HepG2 (cell line): Measurements from ENCODE around the gene PPP1R12C. TPM values are rescaled to one million over a fixed set of nuclear protein-coding genes. Genes with fewer than 3 reads are reported as not detected.

Source experiments
- ATF7 ChIP-seq, 2 experiments: fragments of 450-650 bp in 1 of 2; sonication (generic) in 1 of 2; formaldehyde crosslinking in 1 of 2; IDR thresholded peaks; 2 replicates each; pipeline versions ENCODE4 v1.4.0 to v1.6.1; 2016 to 2020; ENCODE audit warnings: antibody characterized with exemption in 1 of 2, mild to moderate bottlenecking in 1 of 2, missing genetic modification reagents in 1 of 2
- BHLHE40 ChIP-seq: IDR thresholded peaks from 2 replicates; pipeline ENCODE4 v1.6.1; 2011; ENCODE audit warnings: low read length, improper control_type of control experiment
- DPF2 ChIP-seq: sonication (generic); formaldehyde crosslinking; IDR thresholded peaks from 2 replicates; pipeline ENCODE4 v1.4.0; 2020; ENCODE audit warnings: mild to moderate bottlenecking, low read depth, missing genetic modification reagents, borderline replicate concordance
- EED ChIP-seq: sonication (generic); formaldehyde crosslinking; IDR thresholded peaks from 2 replicates; pipeline ENCODE4 v1.5.0; 2020; ENCODE audit warnings: mild to moderate bottlenecking, missing genetic modification reagents
- GATAD1 ChIP-seq: IDR thresholded peaks from 2 replicates; pipeline ENCODE4 v1.6.1; 2016; ENCODE audit warnings: missing genetic modification reagents, missing compliant biosample characterization
- KLF16 ChIP-seq, 2 experiments: sonication (generic) in 1 of 2; formaldehyde crosslinking in 1 of 2; IDR thresholded peaks; 2 replicates each; pipeline versions ENCODE4 v1.6.1 to v1.8.0; 2016 to 2023; ENCODE audit warnings: missing genetic modification reagents in 2 of 2, missing compliant biosample characterization in 1 of 2
- MED8 ChIP-seq: sonication (generic); formaldehyde crosslinking; IDR thresholded peaks from 2 replicates; pipeline ENCODE4 v1.8.1; 2023; ENCODE audit warnings: mild to moderate bottlenecking, missing genetic modification reagents; ENCODE audit not compliant: insufficient replicate concordance
- MLX ChIP-seq: IDR thresholded peaks from 2 replicates; pipeline ENCODE4 v1.6.1; 2016
- NFE2L1 ChIP-seq: sonication (generic); formaldehyde crosslinking; IDR thresholded peaks from 2 replicates; pipeline ENCODE4 v1.4.0; 2020; ENCODE audit warnings: missing genetic modification reagents, mild to moderate bottlenecking, borderline replicate concordance
- NR1H2 ChIP-seq: sonication (generic); formaldehyde crosslinking; IDR thresholded peaks from 2 replicates; pipeline ENCODE4 v1.8.1; 2022; ENCODE audit warnings: low read depth, missing genetic modification reagents, borderline replicate concordance
- PAXIP1 ChIP-seq: sonication (generic); formaldehyde crosslinking; conservative IDR thresholded peaks from 2 replicates; pipeline ENCODE4 v1.4.0; 2020; ENCODE audit warnings: mild to moderate bottlenecking, missing genetic modification reagents, moderate library complexity
- PTBP1 ChIP-seq: fragments of 200-400 bp; formaldehyde crosslinking; IDR thresholded peaks from 2 replicates; pipeline ENCODE4 v1.6.1; 2018; ENCODE audit warnings: low read length, low read depth; ENCODE audit not compliant: poor library complexity, severe bottlenecking
- SAFB2 ChIP-seq: sonication (generic); formaldehyde crosslinking; IDR thresholded peaks from 2 replicates; pipeline ENCODE4 v1.5.1; 2020; ENCODE audit warnings: missing genetic modification reagents, low read depth, mild to moderate bottlenecking, borderline replicate concordance
- SP5 ChIP-seq: IDR thresholded peaks from 2 replicates; pipeline ENCODE4 v1.6.1; 2016; ENCODE audit warnings: low read depth, borderline replicate concordance
- SRY ChIP-seq: sonication (generic); formaldehyde crosslinking; IDR thresholded peaks from 2 replicates; pipeline ENCODE4 v1.8.0; 2022; ENCODE audit warnings: mild to moderate bottlenecking, missing genetic modification reagents
- STAG1 ChIP-seq: sonication (generic); formaldehyde crosslinking; IDR thresholded peaks from 2 replicates; pipeline ENCODE4 v1.4.0; 2020; ENCODE audit warnings: missing genetic modification reagents
- STAT5B ChIP-seq: sonication (generic); formaldehyde crosslinking; IDR thresholded peaks from 2 replicates; pipeline ENCODE4 v1.4.0; 2020; ENCODE audit warnings: missing genetic modification reagents
- TCF7L2 ChIP-seq: IDR thresholded peaks from 2 replicates; pipeline ENCODE4 v1.6.1; 2011; ENCODE audit warnings: mild to moderate bottlenecking, low read depth, low read length, moderate library complexity
- THYN1 ChIP-seq: sonication (generic); formaldehyde crosslinking; IDR thresholded peaks from 2 replicates; pipeline ENCODE4 v1.8.1; 2023; ENCODE audit warnings: low read depth, mild to moderate bottlenecking, moderate library complexity, missing genetic modification reagents, borderline replicate concordance
- TSC22D2 ChIP-seq: sonication (generic); formaldehyde crosslinking; IDR thresholded peaks from 2 replicates; pipeline ENCODE4 v1.5.1; 2020; ENCODE audit warnings: missing genetic modification reagents, mild to moderate bottlenecking, borderline replicate concordance
- ZFP90 ChIP-seq: sonication (generic); formaldehyde crosslinking; IDR thresholded peaks from 2 replicates; pipeline ENCODE4 v1.8.0; 2022; ENCODE audit warnings: missing genetic modification reagents, mild to moderate bottlenecking, inconsistent platforms, borderline replicate concordance
- ZFYVE20 ChIP-seq: sonication (generic); formaldehyde crosslinking; IDR thresholded peaks from 2 replicates; pipeline ENCODE4 v1.8.0; 2023; ENCODE audit warnings: low read depth, mild to moderate bottlenecking, moderate library complexity, missing genetic modification reagents, borderline replicate concordance
- ZKSCAN1 ChIP-seq: fragments of 150-350 bp; IDR thresholded peaks from 2 replicates; pipeline ENCODE4 v1.6.1; 2014; ENCODE audit warnings: low read length
- ZNF543 ChIP-seq: sonication (generic); formaldehyde crosslinking; IDR thresholded peaks from 2 replicates; pipeline ENCODE4 v1.4.0; 2020; ENCODE audit warnings: mild to moderate bottlenecking, missing genetic modification reagents
- polyA plus RNA-seq, 8 experiments: library from polyadenylated mRNA; depleted of rRNA in 3 of 8; stranded (reverse) in 7 of 8; unstranded in 1 of 8; fragments of >200 nt; fragmentation: Illumina TruSeq in 4 of 8; extraction: Trizol in 4 of 8; gene quantifications; 2 replicates each; pipeline versions ENCODE4 v1.2.1 to v1.2.3, GENCODE V29; 2011 to 2016; ENCODE audit warnings: low read depth in 4 of 8, missing spikeins in 1 of 8, mixed read lengths in 1 of 8; ENCODE audit not compliant: insufficient read depth in 1 of 8
- total RNA-seq, 5 experiments: library from RNA; depleted of rRNA; stranded (reverse); fragments of >200 nt; fragmentation: Illumina TruSeq; extraction: Trizol; gene quantifications; 2 replicates each; pipeline ENCODE4 v1.2.3, GENCODE V29; 2016; ENCODE audit warnings: low read depth in 1 of 5

PPP1R12C gene
- total and polyA plus RNA-seq, 2 of the 13 experiments (the other 11 are each of a cell fraction or from before 2014, with no cell fraction given), result 29.7 to 30.3 TPM

- TF ChIP-seq STAG1 (CRISPR knock-in tag) (no peak), NR1H2 (CRISPR knock-in tag) (no peak), PTBP1 (no peak), THYN1 (no peak), ZFYVE20 (CRISPR knock-in tag) (no peak), ZKSCAN1 (no peak), TSC22D2 (no peak), SAFB2 (CRISPR knock-in tag) (no peak), DPF2 (peak; percentile 21; the same call in 1 of the 2 replicates), PAXIP1 (CRISPR knock-in tag) (peak; percentile 53), STAT5B (no peak), NFE2L1 (no peak), TCF7L2 (no peak), BHLHE40 (no peak), SP5 (no peak), KLF16 (CRISPR knock-in tag; IDR thresholded peaks at IDR 0.05) (no peak), SRY (no peak), ZFP90 (CRISPR knock-in tag) (no peak), GATAD1 (CRISPR knock-in tag) (no peak), MED8 (CRISPR knock-in tag) (no peak), EED (CRISPR knock-in tag) (no peak), ATF7 (IDR thresholded peaks at IDR 0.05) (no peak), ATF7 (CRISPR knock-in tag; IDR thresholded peaks at IDR 0.05) (peak; percentile 59; the same call in 1 of the 2 replicates), ZNF543 (CRISPR knock-in tag) (no peak), MLX (no peak)
Measured at GRCh38 chr19:55116232-55116858, 1.1 kb downstream of the PPP1R12C start (continued).
